HepG2 (cell line): ENCODE data around the gene ARL15. TPM values are rescaled to one million over a fixed set of nuclear protein-coding genes. Genes with fewer than 3 reads are reported as not detected.
A peak's percentile ranks its signal among the peaks of the same experiment; 100 is the strongest.

Source experiments
- CBX2 ChIP-seq, 2 experiments: fragments of 200-600 bp in 1 of 2; sonication (generic); formaldehyde crosslinking in 1 of 2; IDR thresholded peaks; 2 replicates each; pipeline versions ENCODE4 v1.7.0 to v1.8.1; 2018 to 2022; ENCODE audit warnings: low read depth in 2 of 2, low read length in 1 of 2, mild to moderate bottlenecking in 1 of 2, missing genetic modification reagents in 1 of 2
- EED ChIP-seq: sonication (generic); formaldehyde crosslinking; IDR thresholded peaks from 2 replicates; pipeline ENCODE4 v1.5.0; 2020; ENCODE audit warnings: mild to moderate bottlenecking, missing genetic modification reagents
- HMGA1 ChIP-seq: sonication (generic); formaldehyde crosslinking; conservative IDR thresholded peaks from 2 replicates; pipeline ENCODE4 v1.4.0; 2020; ENCODE audit warnings: missing genetic modification reagents
- JARID2 ChIP-seq: sonication (generic); formaldehyde crosslinking; IDR thresholded peaks from 2 replicates; pipeline ENCODE4 v1.8.1; 2023; ENCODE audit warnings: missing genetic modification reagents, inconsistent platforms; ENCODE audit not compliant: insufficient replicate concordance
- NR1H2 ChIP-seq: sonication (generic); formaldehyde crosslinking; IDR thresholded peaks from 2 replicates; pipeline ENCODE4 v1.8.1; 2022; ENCODE audit warnings: low read depth, missing genetic modification reagents, borderline replicate concordance
- SMAD9 ChIP-seq: sonication (generic); formaldehyde crosslinking; IDR thresholded peaks from 2 replicates; pipeline ENCODE4 v1.5.1; 2020; ENCODE audit warnings: mild to moderate bottlenecking, missing genetic modification reagents
- TOE1 ChIP-seq: sonication (generic); formaldehyde crosslinking; IDR thresholded peaks from 2 replicates; pipeline ENCODE4 v1.4.0; 2020; ENCODE audit warnings: mild to moderate bottlenecking, missing genetic modification reagents
- ZBTB40 ChIP-seq, 2 experiments: fragments of 450-650 bp in 1 of 2; sonication (generic) in 1 of 2; formaldehyde crosslinking in 1 of 2; IDR thresholded peaks; 2 replicates each; pipeline versions ENCODE4 v1.6.1 to v1.8.0; 2016 to 2022; ENCODE audit warnings: antibody characterized with exemption in 1 of 2, mild to moderate bottlenecking in 1 of 2, missing genetic modification reagents in 1 of 2
- ZFP90 ChIP-seq: sonication (generic); formaldehyde crosslinking; IDR thresholded peaks from 2 replicates; pipeline ENCODE4 v1.8.0; 2022; ENCODE audit warnings: missing genetic modification reagents, mild to moderate bottlenecking, inconsistent platforms, borderline replicate concordance
- ZHX2 ChIP-seq, 2 experiments: sonication (generic) in 1 of 2; formaldehyde crosslinking in 1 of 2; IDR thresholded peaks; 2 replicates each; pipeline versions ENCODE4 v1.6.1 to v1.9.0; 2014 to 2022; ENCODE audit warnings: antibody characterized with exemption in 1 of 2, borderline replicate concordance in 1 of 2, inconsistent platforms in 1 of 2, low read depth in 1 of 2, missing genetic modification reagents in 1 of 2
- ZNF292 ChIP-seq: sonication (generic); formaldehyde crosslinking; IDR thresholded peaks from 2 replicates; pipeline ENCODE4 v1.8.1; 2022; ENCODE audit warnings: mild to moderate bottlenecking, low read depth, missing genetic modification reagents, borderline replicate concordance
- ZNF746 ChIP-seq: sonication (generic); formaldehyde crosslinking; IDR thresholded peaks from 2 replicates; pipeline ENCODE4 v1.8.0; 2022; ENCODE audit warnings: mild to moderate bottlenecking, missing genetic modification reagents
- polyA plus RNA-seq, 8 experiments: library from polyadenylated mRNA; depleted of rRNA in 3 of 8; stranded (reverse) in 7 of 8; unstranded in 1 of 8; fragments of >200 nt; fragmentation: Illumina TruSeq in 4 of 8; extraction: Trizol in 4 of 8; gene quantifications; 2 replicates each; pipeline versions ENCODE4 v1.2.1 to v1.2.3, GENCODE V29; 2011 to 2016; ENCODE audit warnings: low read depth in 4 of 8, missing spikeins in 1 of 8, mixed read lengths in 1 of 8; ENCODE audit not compliant: insufficient read depth in 1 of 8
- total RNA-seq, 5 experiments: library from RNA; depleted of rRNA; stranded (reverse); fragments of >200 nt; fragmentation: Illumina TruSeq; extraction: Trizol; gene quantifications; 2 replicates each; pipeline ENCODE4 v1.2.3, GENCODE V29; 2016; ENCODE audit warnings: low read depth in 1 of 5

Gene ARL15
- total and polyA plus RNA-seq, 2 of the 13 experiments (the other 11 are each of a cell fraction or from before 2014, with no cell fraction given): 2.5 to 7.7 TPM

- no peak for TF ChIP-seq ZBTB40 (IDR thresholded peaks at IDR 0.05)
- no peak; the same call in 1 of the 2 replicates for TF ChIP-seq ZBTB40 (CRISPR knock-in tag; IDR thresholded peaks at IDR 0.05)
- no peak for TF ChIP-seq JARID2 (CRISPR knock-in tag)
- no peak for TF ChIP-seq CBX2 (IDR thresholded peaks at IDR 0.05; ENCODE audit: low read depth, low read length)
- TF ChIP-seq CBX2 (CRISPR knock-in tag; IDR thresholded peaks at IDR 0.05; ENCODE audit: low read depth): no peak
- no peak; the same call in 1 of the 2 replicates for TF ChIP-seq ZFP90 (CRISPR knock-in tag)
- TF ChIP-seq SMAD9 (CRISPR knock-in tag): no peak
- peak; percentile 48 for TF ChIP-seq ZNF746 (CRISPR knock-in tag)
- no peak; the same call in 1 of the 2 replicates for TF ChIP-seq NR1H2 (CRISPR knock-in tag)
- no peak; the same call in 1 of the 2 replicates for TF ChIP-seq ZNF292 (CRISPR knock-in tag)
- TF ChIP-seq TOE1 (CRISPR knock-in tag): no peak
- no peak for TF ChIP-seq EED (CRISPR knock-in tag)
- no peak for TF ChIP-seq HMGA1
- TF ChIP-seq ZHX2 (IDR thresholded peaks at IDR 0.05; ENCODE audit: low read depth): no peak
- no peak for TF ChIP-seq ZHX2 (CRISPR knock-in tag; IDR thresholded peaks at IDR 0.05; ENCODE audit: borderline replicate concordance)
Observed at GRCh38 chr5:54310433-54311175, at the start of gene ARL15 (continued).
